Glutamatergic neuron (in vitro differentiated cells): Measurements from ENCODE around the gene FAU. TPM values are rescaled to one million over a fixed set of nuclear protein-coding genes. Genes with fewer than 3 reads are reported as not detected.
A peak's percentile ranks its signal among the peaks of the same experiment; 100 is the strongest.

Experiments
- DNase-seq: peaks from one replicate; pipeline ENCODE4 v3.0.0; 2022
- H3K27ac Mint-ChIP-seq: one replicate; pipeline ENCODE4 v1.8.0; 2020; ENCODE audit warnings: mild to moderate bottlenecking, mixed read lengths, inconsistent platforms; ENCODE audit not compliant: unreplicated experiment
- H3K27me3 Mint-ChIP-seq: one replicate; pipeline ENCODE4 v1.8.0; 2020; ENCODE audit warnings: mild to moderate bottlenecking, moderate library complexity, mixed read lengths, inconsistent platforms; ENCODE audit not compliant: unreplicated experiment
- H3K36me3 Mint-ChIP-seq: one replicate; pipeline ENCODE4 v1.8.0; 2020; ENCODE audit warnings: mild to moderate bottlenecking, mixed read lengths, inconsistent platforms; ENCODE audit not compliant: unreplicated experiment
- H3K4me1 Mint-ChIP-seq: one replicate; pipeline ENCODE4 v1.8.0; 2020; ENCODE audit warnings: mild to moderate bottlenecking, low read depth, mixed read lengths, inconsistent platforms; ENCODE audit not compliant: unreplicated experiment
- H3K4me3 Mint-ChIP-seq: one replicate; pipeline ENCODE4 v1.8.0; 2020; ENCODE audit warnings: mild to moderate bottlenecking, mixed read lengths, inconsistent platforms; ENCODE audit not compliant: unreplicated experiment
- H3K9me3 Mint-ChIP-seq: one replicate; pipeline ENCODE4 v1.8.0; 2020; ENCODE audit warnings: mild to moderate bottlenecking, moderate library complexity, mixed read lengths, inconsistent platforms; ENCODE audit not compliant: unreplicated experiment
- CTCF ChIP-seq: fragments of 200-600 bp; sonication (generic); IDR thresholded peaks from one replicate; pipeline ENCODE4 v1.5.0; 2021; ENCODE audit not compliant: partially characterized antibody, unreplicated experiment
- total RNA-seq: library from RNA; stranded (reverse); fragmentation: NEBNext Ultra II Directional; extraction: Animal tissue kit (Norgen Biotek cat#: 25700); gene quantifications from one replicate; pipeline ENCODE4 v1.2.1, GENCODE V29; 2021; ENCODE audit not compliant: unreplicated experiment

The FAU gene
- total RNA-seq, 1 donor from 2014 or later = 560 TPM

GRCh38 chr11:65133724-65134123, 11.8 kb upstream of the FAU start:
- peak overlapping the region; percentile 99 for H3K27ac Mint-ChIP-seq
- H3K4me3 Mint-ChIP-seq = peak overlapping the region; percentile 97
- H3K27me3 Mint-ChIP-seq = peaks cover 6% of the 10 kb centered on the region
- no peak for TF ChIP-seq CTCF
- DNase-seq = no peak
- H3K9me3 Mint-ChIP-seq = peaks cover 9% of the 10 kb centered on the region
- no peaks in the 10 kb centered on the region for H3K36me3 Mint-ChIP-seq
- H3K4me1 Mint-ChIP-seq = peaks cover 15% of the 10 kb centered on the region

- Mint-ChIP-seq H3K4me3 (peak overlapping the region; percentile 97), H3K27me3 (peaks cover 6% of the 10 kb centered on the region), H3K27ac (peak overlapping the region; percentile 99), H3K36me3 (no peaks in the 10 kb centered on the region), H3K9me3 (peaks cover 9% of the 10 kb centered on the region), H3K4me1 (peaks cover 15% of the 10 kb centered on the region)
- TF ChIP-seq CTCF = no peak
- DNase-seq = no peak
These were observed 11.2 kb upstream of the FAU start for GRCh38 chr11:65132988-65133700.

- Mint-ChIP-seq H3K4me1 (peaks cover 15% of the 10 kb centered on the region), H3K27me3 (peaks cover 6% of the 10 kb centered on the region), H3K27ac (peak overlapping the region; percentile 99), H3K36me3 (no peaks in the 10 kb centered on the region), H3K4me3 (peak overlapping the region; percentile 97), H3K9me3 (peaks cover 9% of the 10 kb centered on the region)
- TF ChIP-seq CTCF = no peak
- no peak for DNase-seq
These were observed 10.5 kb upstream of the FAU start for GRCh38 chr11:65132238-65132987.

- no peak overlapping the region for H3K27ac Mint-ChIP-seq
- TF ChIP-seq CTCF = no peak
- H3K9me3 Mint-ChIP-seq = peaks cover 9% of the 10 kb centered on the region
- H3K4me3 Mint-ChIP-seq = peak overlapping the region; percentile 34
- no peak for DNase-seq
- H3K36me3 Mint-ChIP-seq = no peaks in the 10 kb centered on the region
- H3K27me3 Mint-ChIP-seq = peaks cover 6% of the 10 kb centered on the region
- H3K4me1 Mint-ChIP-seq = peaks cover 17% of the 10 kb centered on the region
These were observed 9.9 kb upstream of the FAU start for GRCh38 chr11:65131895-65132237.

- TF ChIP-seq CTCF = no peak
- peaks cover 9% of the 10 kb centered on the region for H3K9me3 Mint-ChIP-seq
- H3K36me3 Mint-ChIP-seq = no peaks in the 10 kb centered on the region
- peaks cover 6% of the 10 kb centered on the region for H3K27me3 Mint-ChIP-seq
- peak overlapping the region; percentile 25 for H3K4me3 Mint-ChIP-seq
- DNase-seq = no peak
- peak overlapping the region; percentile 68 for H3K27ac Mint-ChIP-seq
- peaks cover 16% of the 10 kb centered on the region for H3K4me1 Mint-ChIP-seq
These were observed 9.5 kb upstream of the FAU start for GRCh38 chr11:65131417-65131776.
